HEK293 (cell line): ENCODE data around the gene TEAD3.
A peak's percentile ranks its signal among the peaks of the same experiment; 100 is the strongest.

ENCODE experiments used
- CTCF ChIA-PET: fragments of 350-600 bp; formaldehyde crosslinking; extraction: SDS; loops from one replicate; lab custom pipeline; 2021; ENCODE audit warnings: antibody characterized with exemption; lab: Yijun Ruan, JAX
- POLR2A ChIA-PET: fragments of 300-600 bp; formaldehyde crosslinking; extraction: SDS; loops from one replicate; lab custom pipeline; 2020; ENCODE audit warnings: antibody characterized with exemption, inconsistent platforms; lab: Yijun Ruan, JAX
- H3K27ac ChIP-seq: fragments of 200-500 bp; sonication (Bioruptor generic); 2 replicates; pipeline ENCODE4 v1.5.1; 2014; ENCODE audit warnings: low read depth, low read length, control low read depth, inconsistent platforms; ENCODE audit errors: extremely low read depth
- H3K36me3 ChIP-seq, 2 experiments: fragments of 200-500 bp in 1 of 2; sonication (Bioruptor generic) in 1 of 2; 1 replicate in 1 of 2; 2 replicates in 1 of 2; pipeline ENCODE4 v1.5.1; 2014 to 2017; ENCODE audit warnings: inconsistent platforms in 2 of 2, low read length in 2 of 2; ENCODE audit not compliant: control insufficient read depth in 2 of 2, insufficient read depth in 1 of 2
- H3K4me1 ChIP-seq: fragments of 200-500 bp; sonication (Bioruptor generic); 2 replicates; pipeline ENCODE4 v1.5.1; 2014; ENCODE audit warnings: mild to moderate bottlenecking, low read length, inconsistent platforms; ENCODE audit not compliant: control insufficient read depth, insufficient read depth
- H3K4me3 ChIP-seq: 2 replicates; pipeline ENCODE4 v1.5.1; 2011; ENCODE audit warnings: low read depth, mild to moderate bottlenecking, control low read depth, low read length, moderate library complexity
- H3K9me3 ChIP-seq: fragments of 200-500 bp; sonication (Bioruptor generic); 2 replicates; pipeline ENCODE4 v1.5.1; 2014; ENCODE audit warnings: low read depth, low read length, inconsistent platforms; ENCODE audit not compliant: control insufficient read depth, insufficient read depth
- AEBP2 ChIP-seq: fragments of 450-650 bp; formaldehyde crosslinking; IDR thresholded peaks from 2 replicates; pipeline ENCODE4 v1.5.1; 2016; ENCODE audit warnings: missing biosample characterization, missing genetic modification characterization, borderline replicate concordance
- GLIS1 ChIP-seq: fragments of 450-650 bp; formaldehyde crosslinking; IDR thresholded peaks from 2 replicates; pipeline ENCODE4 v1.5.1; 2016; ENCODE audit warnings: missing biosample characterization, missing genetic modification characterization
- KLF17 ChIP-seq: fragments of 450-650 bp; formaldehyde crosslinking; IDR thresholded peaks from 2 replicates; pipeline ENCODE4 v1.5.1; 2016; ENCODE audit warnings: missing biosample characterization, missing genetic modification characterization
- PRDM10 ChIP-seq: fragments of 450-650 bp; formaldehyde crosslinking; IDR thresholded peaks from 2 replicates; pipeline ENCODE4 v1.5.1; 2016; ENCODE audit warnings: missing biosample characterization, missing genetic modification characterization
- ZBTB1 ChIP-seq: fragments of 450-650 bp; formaldehyde crosslinking; IDR thresholded peaks from 2 replicates; pipeline ENCODE4 v1.5.1; 2016; ENCODE audit warnings: missing biosample characterization, missing genetic modification characterization
- ZBTB17 ChIP-seq: fragments of 450-650 bp; formaldehyde crosslinking; IDR thresholded peaks from 2 replicates; pipeline ENCODE4 v1.5.1; 2016; ENCODE audit warnings: missing biosample characterization, missing genetic modification characterization
- ZBTB48 ChIP-seq: fragments of 450-650 bp; formaldehyde crosslinking; IDR thresholded peaks from 2 replicates; pipeline ENCODE4 v1.5.1; 2016; ENCODE audit warnings: missing biosample characterization, missing genetic modification characterization
- ZEB2 ChIP-seq: fragments of 450-650 bp; formaldehyde crosslinking; IDR thresholded peaks from 2 replicates; pipeline ENCODE4 v1.5.1; 2016; ENCODE audit warnings: missing biosample characterization, missing genetic modification characterization
- ZNF10 ChIP-seq: fragments of 450-650 bp; formaldehyde crosslinking; IDR thresholded peaks from 2 replicates; pipeline ENCODE4 v1.5.1; 2017; ENCODE audit warnings: missing biosample characterization, missing genetic modification characterization
- ZNF112 ChIP-seq: fragments of 450-650 bp; formaldehyde crosslinking; IDR thresholded peaks from 2 replicates; pipeline ENCODE4 v1.5.0; 2017; ENCODE audit warnings: missing biosample characterization, missing genetic modification characterization
- ZNF19 ChIP-seq: fragments of 450-650 bp; formaldehyde crosslinking; IDR thresholded peaks from 2 replicates; pipeline ENCODE4; 2016; ENCODE audit warnings: missing biosample characterization, missing genetic modification characterization, low read depth
- ZNF223 ChIP-seq: fragments of 450-650 bp; formaldehyde crosslinking; IDR thresholded peaks from 2 replicates; pipeline ENCODE4 v1.5.1; 2016; ENCODE audit warnings: missing biosample characterization, missing genetic modification characterization
- ZNF280D ChIP-seq: fragments of 450-650 bp; formaldehyde crosslinking; IDR thresholded peaks from 2 replicates; pipeline ENCODE4 v1.5.1; 2016; ENCODE audit warnings: missing biosample characterization, missing genetic modification characterization
- ZNF362 ChIP-seq: fragments of 450-650 bp; formaldehyde crosslinking; IDR thresholded peaks from 2 replicates; pipeline ENCODE4 v1.5.1; 2016; ENCODE audit warnings: missing biosample characterization, missing genetic modification characterization
- ZNF416 ChIP-seq: fragments of 450-650 bp; formaldehyde crosslinking; IDR thresholded peaks from 2 replicates; pipeline ENCODE4 v1.5.1; 2016; ENCODE audit warnings: missing biosample characterization, missing genetic modification characterization
- ZNF473 ChIP-seq: fragments of 450-650 bp; formaldehyde crosslinking; IDR thresholded peaks from 2 replicates; pipeline ENCODE4 v1.5.1; 2017; ENCODE audit warnings: missing biosample characterization, missing genetic modification characterization
- ZNF549 ChIP-seq: fragments of 450-650 bp; IDR thresholded peaks from 2 replicates; pipeline ENCODE4 v1.5.1; 2018; ENCODE audit warnings: missing biosample characterization, missing genetic modification characterization, mild to moderate bottlenecking, inconsistent platforms, moderate library complexity
- ZNF560 ChIP-seq: fragments of 450-650 bp; formaldehyde crosslinking; IDR thresholded peaks from 2 replicates; pipeline ENCODE4 v1.5.1; 2017; ENCODE audit warnings: missing biosample characterization, missing genetic modification characterization, borderline replicate concordance
- ZNF830 ChIP-seq: fragments of 450-650 bp; IDR thresholded peaks from 2 replicates; pipeline ENCODE4 v1.5.0; 2018; ENCODE audit warnings: missing biosample characterization, missing genetic modification characterization, low read depth, mild to moderate bottlenecking, moderate library complexity

The TEAD3 gene

GRCh38 chr6:35478259-35478658 lies 18.6 kb downstream of the TEAD3 start:
- ChIA-PET CTCF (interaction anchor here (0.6 to 1.3 kb wide), 2 partner anchors 10 to 136 kb away, joined by 3 to 4 read pairs; partner anchors contain the start of gene RPL10A), POLR2A (interaction anchor here (0.8 to 15.4 kb wide), 4 partner anchors 6 to 19 kb away, joined by 4 to 198 read pairs (median 5); partner anchors contain the start of genes RPL10A and TEAD3)
- Histone ChIP-seq H3K4me1 (no peaks in the 10 kb centered on the region), H3K36me3 (peaks cover 0 to 49% of the 10 kb centered on the region in 2 experiments; a peak in 1 of 3 replicates), H3K4me3 (no peak overlapping the region), H3K27ac (no peak overlapping the region), H3K9me3 (no peaks in the 10 kb centered on the region)
- TF ChIP-seq ZNF416 (tag by site-specific recombination) (no peak), ZEB2 (tag by site-specific recombination) (no peak), AEBP2 (tag by site-specific recombination) (no peak), ZNF473 (tag by site-specific recombination) (no peak), PRDM10 (tag by site-specific recombination) (no peak), ZBTB1 (tag by site-specific recombination) (no peak), GLIS1 (tag by site-specific recombination) (no peak), ZNF223 (tag by site-specific recombination) (no peak), ZBTB48 (tag by site-specific recombination) (no peak), ZNF560 (tag by site-specific recombination) (no peak), ZNF549 (tag by site-specific recombination) (no peak), ZNF830 (no peak), ZNF19 (no peak), KLF17 (tag by site-specific recombination) (no peak)

- no peaks in the 10 kb centered on the region for H3K9me3 ChIP-seq
- peaks cover 0 to 54% of the 10 kb centered on the region in 2 experiments; a peak in 1 of 3 replicates for H3K36me3 ChIP-seq
- no peak overlapping the region for H3K4me3 ChIP-seq
- no peaks in the 10 kb centered on the region for H3K4me1 ChIP-seq
- POLR2A ChIA-PET, result interaction anchor here (0.5 to 15.4 kb wide), 6 partner anchors 6 to 326 kb away, joined by 3 to 198 read pairs (median 4); partner anchors contain the start of genes RPL10A and TEAD3
- CTCF ChIA-PET, result interaction anchor here (0.6 to 1.3 kb wide), 2 partner anchors 9 to 136 kb away, joined by 3 to 4 read pairs; partner anchors contain the start of gene RPL10A
- no peak overlapping the region for H3K27ac ChIP-seq
- TF ChIP-seq ZNF280D (tag by site-specific recombination) (0 out of 2 replicates have a peak, but pooled peaks have one; percentile 48), ZNF362 (tag by site-specific recombination) (peak; percentile 64; the same call in 1 of the 2 replicates), PRDM10 (tag by site-specific recombination) (no peak), ZNF10 (tag by site-specific recombination) (peak; percentile 50; the same call in 1 of the 2 replicates), ZNF112 (tag by site-specific recombination) (no peak), ZBTB17 (peak; percentile 14; the same call in 1 of the 2 replicates)
These were observed 19.2 kb downstream of the TEAD3 start for GRCh38 chr6:35477551-35478179.
